GM18867 (cell line): ENCODE measurements around the gene RNF157.
A peak's percentile ranks its signal among the peaks of the same experiment; 100 is the strongest.

Experiments
- ATAC-seq: cut with Tn5 transposase; IDR thresholded peaks from one replicate; pipeline ENCODE4 v1.9.1; 2021; ENCODE audit warnings: mild to moderate bottlenecking, moderate library complexity; ENCODE audit not compliant: unreplicated experiment

Gene RNF157

GRCh38 chr17:76240461-76241203, at the start of gene RNF157:
Gene RNF157 (minus strand): TSS chr17:76240493. CDS start chr17:76240240, 253 bp downstream.
- peak; percentile 79 for ATAC-seq

GRCh38 chr17:76281573-76282371, 41.5 kb upstream of the RNF157 start:
- no peak for ATAC-seq

GRCh38 chr17:76280650-76281049, 40.4 kb upstream of the RNF157 start:
- no peak for ATAC-seq

- ATAC-seq: no peak
Measured at GRCh38 chr17:76279742-76280287, 39.5 kb upstream of the RNF157 start.

- no peak for ATAC-seq
Measured at GRCh38 chr17:76278952-76279741, 38.9 kb upstream of the RNF157 start.

- no peak for ATAC-seq
Measured at GRCh38 chr17:76278268-76278908, 38.1 kb upstream of the RNF157 start.

GRCh38 chr17:76277300-76278267, 37.3 kb upstream of the RNF157 start:
- no peak for ATAC-seq

- ATAC-seq: no peak
Measured at GRCh38 chr17:76276461-76277299, 36.4 kb upstream of the RNF157 start.

- ATAC-seq: no peak
Measured at GRCh38 chr17:76276069-76276431, 35.8 kb upstream of the RNF157 start.

GRCh38 chr17:76275382-76276068, 35.2 kb upstream of the RNF157 start:
- ATAC-seq: no peak

- ATAC-seq: no peak
Measured at GRCh38 chr17:76274112-76274956, 34.0 kb upstream of the RNF157 start.

GRCh38 chr17:76273445-76274111, 33.3 kb upstream of the RNF157 start:
- no peak for ATAC-seq

GRCh38 chr17:76272541-76273444, 32.5 kb upstream of the RNF157 start:
- peak; percentile 18 for ATAC-seq

- ATAC-seq: peak; percentile 38
Measured at GRCh38 chr17:76271669-76272540, 31.6 kb upstream of the RNF157 start.
